ACHN (cell line): ENCODE measurements around the gene LEPR.

ENCODE experiments used
- DNase-seq: peaks from one replicate; pipeline ENCODE4 v3.0.0-alpha.2; 2015
- in situ Hi-C: cut with HindIII; loops from 2 replicates; pipeline ENCODE4 v1.10.0; 2017; ENCODE audit warnings: low sequenced_read_pairs, low pct_ligation_motif_present, low pct_unique_long_range_greater_than_20kb

Gene LEPR

DNA sequence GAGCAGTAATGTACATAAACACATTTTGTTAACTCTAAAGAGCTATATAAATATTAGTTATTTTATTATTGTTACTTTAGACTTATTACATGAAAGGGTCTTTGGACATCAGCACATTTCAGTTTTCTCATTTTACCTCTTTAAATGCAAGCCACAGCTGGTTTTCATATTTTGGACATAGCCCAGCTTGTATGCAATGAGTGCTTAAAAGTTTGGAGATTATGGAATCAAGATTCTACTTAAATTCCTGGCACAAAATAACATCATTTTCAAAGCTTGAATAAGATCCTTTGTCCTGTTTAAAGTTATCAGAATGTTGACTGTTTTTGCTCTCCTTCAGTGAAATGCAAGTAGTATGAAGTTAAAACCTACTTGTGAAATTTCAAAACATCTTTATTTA lies 15.5 kb upstream of the LEPR start:
- in situ Hi-C loops, result no loop called here
- no peak for DNase-seq

- no peak for DNase-seq
- in situ Hi-C loops, result no loop called here
Observed at GRCh38 chr1:65407877-65408276, 12.6 kb upstream of the LEPR start.

DNA sequence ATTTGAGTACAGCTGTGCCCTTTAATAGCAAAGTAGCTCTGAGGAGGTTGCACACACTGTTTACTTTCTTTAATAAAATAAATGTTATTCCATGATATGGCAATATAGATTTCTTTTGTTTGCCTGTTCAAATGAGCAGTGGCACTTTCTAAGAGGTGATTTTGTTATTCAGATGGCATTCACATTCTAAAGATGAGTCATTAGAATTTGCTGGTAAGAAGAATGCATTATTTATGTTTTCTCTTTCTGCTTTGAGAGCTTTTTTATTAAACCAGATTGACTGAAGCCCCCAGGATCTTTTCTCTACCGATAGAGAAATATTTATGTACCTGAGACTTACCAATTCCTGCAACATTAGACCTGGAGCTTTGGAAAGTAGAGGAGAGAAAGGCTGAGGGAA lies 11.2 kb upstream of the LEPR start:
- in situ Hi-C loops, result no loop called here
- DNase-seq, result no peak

DNA sequence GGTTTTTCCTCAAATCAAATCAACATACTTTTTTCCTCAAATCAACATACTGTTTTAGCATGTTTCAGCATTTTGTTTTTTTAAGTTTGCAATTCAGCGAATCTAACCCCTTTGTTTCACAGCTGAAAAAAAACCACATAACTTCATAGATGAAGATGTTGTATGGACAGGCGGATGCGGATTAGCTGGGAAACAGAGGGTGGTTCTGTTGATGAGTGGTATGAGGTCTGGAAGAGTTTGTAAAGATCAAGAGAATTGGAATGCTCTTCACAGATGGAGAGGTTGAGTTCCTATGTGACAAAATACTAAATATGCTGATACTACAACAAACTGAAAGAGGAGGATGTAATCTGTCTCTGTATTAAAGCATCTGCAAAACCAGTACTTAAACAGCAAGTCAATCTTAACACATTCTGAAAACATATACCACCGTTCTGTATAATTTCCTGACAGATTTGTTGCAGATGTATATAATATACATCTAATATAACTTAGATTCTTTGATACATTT lies 10.6 kb upstream of the LEPR start:
- in situ Hi-C loops, result no loop called here

GRCh38 chr1:65412256-65412983 lies 8.0 kb upstream of the LEPR start:
- no peak for DNase-seq
- in situ Hi-C loops, result no loop called here

More for the DNA sequence above, 10.6 kb upstream of the LEPR start:
- no peak for DNase-seq

DNA sequence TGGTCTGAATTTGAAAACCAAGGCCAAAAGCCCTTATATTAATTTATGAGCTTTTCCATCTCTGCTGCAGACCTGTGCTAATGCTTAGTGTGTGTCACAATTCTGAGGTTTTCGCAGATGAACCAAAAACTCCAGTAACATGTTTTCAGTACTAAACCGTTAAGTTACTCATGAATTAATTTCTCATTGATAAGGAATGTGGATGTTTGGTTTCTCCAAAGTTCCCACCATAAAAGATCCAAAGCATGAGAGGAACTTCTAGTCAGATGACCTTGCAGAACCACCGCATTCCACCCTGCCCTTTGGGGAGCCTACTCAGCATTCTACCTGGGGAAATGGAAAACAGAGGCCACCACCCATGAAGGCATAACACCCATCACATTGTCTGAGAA lies 7.5 kb upstream of the LEPR start:
- DNase-seq, result peak; percentile 48
- in situ Hi-C loops, result no loop called here

DNA sequence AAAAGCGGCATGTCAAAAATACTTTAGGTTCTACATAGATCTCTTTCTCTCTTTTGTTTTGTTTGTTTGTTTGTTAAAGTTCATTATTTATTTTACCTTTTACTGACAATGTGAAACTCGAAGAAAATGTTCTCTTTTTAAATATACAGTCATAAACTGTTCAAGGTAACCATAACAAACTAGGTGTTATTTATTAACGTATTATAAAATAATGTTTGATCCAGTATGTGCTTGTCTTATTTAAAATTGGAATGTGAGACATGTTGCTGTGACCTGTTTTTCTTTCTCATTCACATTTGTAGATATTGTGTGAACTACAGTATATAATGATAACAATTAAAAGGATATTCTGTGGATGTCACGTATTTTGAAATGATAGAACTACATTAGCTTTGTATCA lies 5.9 kb upstream of the LEPR start:
- in situ Hi-C loops, result no loop called here
- no peak for DNase-seq

GRCh38 chr1:65416767-65417166 lies 3.7 kb upstream of the LEPR start:
- in situ Hi-C loops, result no loop called here
- no peak for DNase-seq

DNA sequence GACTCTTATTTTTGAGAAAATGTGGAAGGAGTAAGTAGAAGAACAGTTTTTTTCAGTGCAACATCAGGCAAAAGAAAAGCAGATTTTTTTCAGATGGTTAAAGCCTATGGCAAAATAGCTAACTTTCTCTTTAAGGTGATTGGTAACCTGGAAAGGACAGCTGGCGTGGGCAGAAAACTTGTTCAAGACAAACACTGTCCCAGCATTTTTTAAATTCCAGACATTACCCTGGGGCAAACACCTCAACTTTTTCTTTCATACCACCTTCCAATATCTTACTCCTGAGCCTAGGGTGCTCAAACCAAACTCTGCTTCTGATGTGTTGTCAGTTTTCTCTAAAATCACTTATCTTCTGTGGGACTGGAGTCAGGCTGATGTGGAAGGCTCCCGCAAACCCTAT lies 2.7 kb upstream of the LEPR start:
- no peak for DNase-seq
- in situ Hi-C loops, result no loop called here

- DNase-seq, result no peak
- in situ Hi-C loops, result no loop called here
Observed at GRCh38 chr1:65418522-65419185, 1.8 kb upstream of the LEPR start.

DNA sequence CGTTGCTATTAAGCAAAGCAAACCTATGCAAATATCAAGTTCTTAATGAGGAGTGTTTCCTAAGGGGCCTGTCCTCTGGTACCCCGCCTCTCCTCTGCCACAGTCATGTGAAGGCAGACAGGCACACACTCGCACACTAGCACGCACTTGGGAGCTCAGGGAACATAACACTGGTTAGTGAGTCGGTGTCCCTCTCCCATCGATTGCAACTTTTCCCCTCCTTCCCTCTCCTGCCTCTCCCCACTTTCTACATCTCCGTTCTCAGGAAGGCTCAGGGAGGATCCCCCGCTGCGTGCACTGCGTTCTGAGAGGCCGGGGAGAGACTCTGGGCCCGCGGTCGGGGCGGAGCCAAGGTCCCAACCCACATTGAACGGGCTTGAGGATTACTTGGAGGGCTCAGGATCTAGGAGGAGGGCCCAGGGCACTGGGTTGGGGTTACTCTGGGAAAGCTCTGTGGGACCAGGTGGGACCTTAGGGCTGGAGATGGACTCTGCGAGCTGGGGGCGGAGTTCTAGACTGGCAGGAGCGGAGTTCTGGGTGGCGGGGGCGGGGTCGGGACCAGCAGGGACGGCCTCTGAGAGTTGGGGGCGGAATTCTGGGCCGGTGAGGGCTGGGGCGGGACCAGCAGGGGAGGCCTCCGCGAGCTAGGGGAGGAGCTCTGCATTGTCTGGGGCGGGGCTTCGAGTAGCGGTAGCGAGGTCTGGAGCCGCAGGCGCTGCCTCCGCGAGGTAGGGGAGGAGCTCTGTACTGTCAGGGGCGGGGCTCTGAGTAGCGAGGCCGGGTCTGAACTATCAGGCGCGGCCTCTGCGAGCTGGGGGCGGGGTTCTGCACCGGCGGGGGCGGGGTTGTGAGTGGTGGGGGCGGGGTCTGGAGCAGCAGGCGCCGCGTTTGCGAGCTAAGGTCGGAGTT lies 533 bp upstream of the LEPR start:
- DNase-seq, result peak; percentile 95
- in situ Hi-C loops, result no loop called here

DNA sequence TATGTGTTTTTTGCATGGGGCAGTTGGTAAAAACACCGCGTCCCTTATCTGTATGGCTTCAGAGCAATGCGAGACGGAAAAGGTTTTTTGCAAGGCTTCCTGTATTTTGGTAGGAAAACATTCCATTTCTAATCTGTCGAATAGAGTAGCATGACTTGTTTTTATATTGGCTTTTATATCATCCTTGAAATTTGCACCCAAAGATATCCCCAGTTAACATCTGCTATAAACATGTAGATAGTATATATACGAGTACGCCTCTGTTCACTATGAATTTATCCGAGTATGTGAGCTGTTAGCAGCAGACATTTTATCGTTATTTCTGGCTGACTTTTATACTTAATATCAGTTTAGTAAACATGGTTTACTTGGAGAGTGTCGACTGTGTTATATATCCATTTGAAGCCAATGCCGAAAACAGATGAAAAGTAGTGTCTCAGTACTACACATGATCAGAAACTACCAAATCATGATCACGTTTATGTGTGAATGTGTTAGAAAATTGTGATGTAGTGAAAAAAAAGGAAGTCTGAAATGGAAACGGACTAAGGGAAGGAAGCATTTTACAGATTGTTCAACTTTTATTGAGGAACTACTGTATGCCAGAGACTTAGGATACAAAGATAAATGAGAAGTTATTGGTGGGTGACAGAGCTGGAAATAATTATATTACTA lies 1.0 kb downstream of the LEPR start:
- in situ Hi-C loops, result no loop called here
- DNase-seq, result no peak

- in situ Hi-C loops, result no loop called here
- DNase-seq, result peak; percentile 76
Observed at GRCh38 chr1:65422241-65423203, 2.1 kb downstream of the LEPR start.

- in situ Hi-C loops, result no loop called here
- DNase-seq, result peak; percentile 89
Observed at GRCh38 chr1:65423884-65424572, 3.6 kb downstream of the LEPR start.

GRCh38 chr1:65424573-65424889 lies 4.1 kb downstream of the LEPR start:
- in situ Hi-C loops, result no loop called here
- DNase-seq, result no peak

- no peak for DNase-seq
- in situ Hi-C loops, result no loop called here
Observed at GRCh38 chr1:65425006-65425405, 4.5 kb downstream of the LEPR start.

GRCh38 chr1:65425697-65426096 lies 5.2 kb downstream of the LEPR start:
- in situ Hi-C loops, result no loop called here
- peak; percentile 92 for DNase-seq
